Measurements from ENCODE around the gene MYT1. TPM values are rescaled to one million over a fixed set of nuclear protein-coding genes. Genes with fewer than 3 reads are reported as not detected.

Gene MYT1
- total and polyA plus RNA-seq, 2 of the 13 experiments (the other 11 are each of a cell fraction or from before 2014, with no cell fraction given): 0.58 to 2.5 TPM

DNA sequence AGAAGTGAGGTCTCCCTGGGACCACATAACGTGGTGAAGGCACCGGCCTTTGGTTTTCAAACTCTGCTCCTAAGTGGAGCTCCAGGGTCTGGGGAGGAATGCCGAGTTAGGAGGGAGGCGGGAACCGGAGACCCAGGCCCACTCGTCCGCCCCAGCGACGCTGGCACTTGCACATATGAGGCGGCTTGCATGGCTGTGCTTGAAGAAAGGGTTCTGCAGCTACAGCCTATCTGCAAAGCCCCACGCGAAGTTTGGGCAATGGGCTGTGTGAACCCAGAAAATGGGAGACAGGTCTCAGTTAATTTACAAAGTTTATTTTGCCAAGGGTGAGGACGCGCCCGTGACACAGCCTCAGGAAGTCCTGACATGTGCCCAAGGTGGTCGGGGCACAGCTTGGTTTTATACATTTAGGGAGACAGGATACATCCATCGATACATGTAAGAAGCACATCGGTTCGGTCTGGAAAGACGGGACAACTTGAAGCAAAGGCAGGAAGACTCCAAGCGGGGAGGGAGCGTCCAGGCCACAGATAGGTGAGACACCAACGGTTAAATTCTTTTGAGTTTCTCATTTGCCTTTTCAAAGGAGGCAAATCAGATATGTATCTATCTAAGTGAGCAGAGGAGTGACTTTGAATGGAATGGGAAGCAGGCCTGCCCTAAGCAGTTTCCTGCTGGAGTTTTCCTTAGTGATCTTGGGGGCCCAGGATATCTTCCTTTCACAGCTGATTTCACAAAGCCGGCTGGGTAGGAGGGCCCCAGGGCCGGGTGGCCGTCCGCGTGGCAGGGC lies 90.5 kb downstream of the MYT1 start (continued):
- TF ChIP-seq ONECUT2 (CRISPR knock-in tag; IDR thresholded peaks at IDR 0.05) (no peak), NR3C1 (CRISPR knock-in tag; IDR thresholded peaks at IDR 0.05) (no peak), SATB2 (CRISPR knock-in tag; IDR thresholded peaks at IDR 0.05) (no peak), MED8 (CRISPR knock-in tag; IDR thresholded peaks at IDR 0.05; ENCODE audit: insufficient replicate concordance) (no peak), SRF (IDR thresholded peaks at IDR 0.05; ENCODE audit: low read depth, low read length) (no peak), DPF2 (CRISPR knock-in tag; IDR thresholded peaks at IDR 0.05; ENCODE audit: borderline replicate concordance, low read depth) (no peak), GATAD1 (CRISPR knock-in tag; IDR thresholded peaks at IDR 0.05) (no peak), ATF7-NPFF (CRISPR knock-in tag; IDR thresholded peaks at IDR 0.05; ENCODE audit: low read depth) (no peak), CAMTA2 (CRISPR knock-in tag; IDR thresholded peaks at IDR 0.05; ENCODE audit: borderline replicate concordance) (no peak), TCF12 (IDR thresholded peaks at IDR 0.05) (no peak), TCF12 (CRISPR knock-in tag; IDR thresholded peaks at IDR 0.05) (peak; percentile 17; the same call in 1 of the 2 replicates), TBX2 (CRISPR knock-in tag; IDR thresholded peaks at IDR 0.05; ENCODE audit: borderline replicate concordance) (no peak)
- TF ChIP-seq, protein P1, sequence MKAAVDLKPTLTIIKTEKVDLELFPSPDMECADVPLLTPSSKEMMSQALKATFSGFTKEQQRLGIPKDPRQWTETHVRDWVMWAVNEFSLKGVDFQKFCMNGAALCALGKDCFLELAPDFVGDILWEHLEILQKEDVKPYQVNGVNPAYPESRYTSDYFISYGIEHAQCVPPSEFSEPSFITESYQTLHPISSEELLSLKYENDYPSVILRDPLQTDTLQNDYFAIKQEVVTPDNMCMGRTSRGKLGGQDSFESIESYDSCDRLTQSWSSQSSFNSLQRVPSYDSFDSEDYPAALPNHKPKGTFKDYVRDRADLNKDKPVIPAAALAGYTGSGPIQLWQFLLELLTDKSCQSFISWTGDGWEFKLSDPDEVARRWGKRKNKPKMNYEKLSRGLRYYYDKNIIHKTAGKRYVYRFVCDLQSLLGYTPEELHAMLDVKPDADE (CRISPR knock-in tag; IDR thresholded peaks at IDR 0.05): no peak; the same call in 1 of the 2 replicates
- TF ChIP-seq, protein P2, sequence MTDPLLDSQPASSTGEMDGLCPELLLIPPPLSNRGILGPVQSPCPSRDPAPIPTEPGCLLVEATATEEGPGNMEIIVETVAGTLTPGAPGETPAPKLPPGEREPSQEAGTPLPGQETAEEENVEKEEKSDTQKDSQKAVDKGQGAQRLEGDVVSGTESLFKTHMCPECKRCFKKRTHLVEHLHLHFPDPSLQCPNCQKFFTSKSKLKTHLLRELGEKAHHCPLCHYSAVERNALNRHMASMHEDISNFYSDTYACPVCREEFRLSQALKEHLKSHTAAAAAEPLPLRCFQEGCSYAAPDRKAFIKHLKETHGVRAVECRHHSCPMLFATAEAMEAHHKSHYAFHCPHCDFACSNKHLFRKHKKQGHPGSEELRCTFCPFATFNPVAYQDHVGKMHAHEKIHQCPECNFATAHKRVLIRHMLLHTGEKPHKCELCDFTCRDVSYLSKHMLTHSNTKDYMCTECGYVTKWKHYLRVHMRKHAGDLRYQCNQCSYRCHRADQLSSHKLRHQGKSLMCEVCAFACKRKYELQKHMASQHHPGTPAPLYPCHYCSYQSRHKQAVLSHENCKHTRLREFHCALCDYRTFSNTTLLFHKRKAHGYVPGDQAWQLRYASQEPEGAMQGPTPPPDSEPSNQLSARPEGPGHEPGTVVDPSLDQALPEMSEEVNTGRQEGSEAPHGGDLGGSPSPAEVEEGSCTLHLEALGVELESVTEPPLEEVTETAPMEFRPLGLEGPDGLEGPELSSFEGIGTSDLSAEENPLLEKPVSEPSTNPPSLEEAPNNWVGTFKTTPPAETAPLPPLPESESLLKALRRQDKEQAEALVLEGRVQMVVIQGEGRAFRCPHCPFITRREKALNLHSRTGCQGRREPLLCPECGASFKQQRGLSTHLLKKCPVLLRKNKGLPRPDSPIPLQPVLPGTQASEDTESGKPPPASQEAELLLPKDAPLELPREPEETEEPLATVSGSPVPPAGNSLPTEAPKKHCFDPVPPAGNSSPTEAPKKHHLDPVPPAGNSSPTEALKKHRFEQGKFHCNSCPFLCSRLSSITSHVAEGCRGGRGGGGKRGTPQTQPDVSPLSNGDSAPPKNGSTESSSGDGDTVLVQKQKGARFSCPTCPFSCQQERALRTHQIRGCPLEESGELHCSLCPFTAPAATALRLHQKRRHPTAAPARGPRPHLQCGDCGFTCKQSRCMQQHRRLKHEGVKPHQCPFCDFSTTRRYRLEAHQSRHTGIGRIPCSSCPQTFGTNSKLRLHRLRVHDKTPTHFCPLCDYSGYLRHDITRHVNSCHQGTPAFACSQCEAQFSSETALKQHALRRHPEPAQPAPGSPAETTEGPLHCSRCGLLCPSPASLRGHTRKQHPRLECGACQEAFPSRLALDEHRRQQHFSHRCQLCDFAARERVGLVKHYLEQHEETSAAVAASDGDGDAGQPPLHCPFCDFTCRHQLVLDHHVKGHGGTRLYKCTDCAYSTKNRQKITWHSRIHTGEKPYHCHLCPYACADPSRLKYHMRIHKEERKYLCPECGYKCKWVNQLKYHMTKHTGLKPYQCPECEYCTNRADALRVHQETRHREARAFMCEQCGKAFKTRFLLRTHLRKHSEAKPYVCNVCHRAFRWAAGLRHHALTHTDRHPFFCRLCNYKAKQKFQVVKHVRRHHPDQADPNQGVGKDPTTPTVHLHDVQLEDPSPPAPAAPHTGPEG (CRISPR knock-in tag; IDR thresholded peaks at IDR 0.05): no peak
- TF ChIP-seq, protein P3, sequence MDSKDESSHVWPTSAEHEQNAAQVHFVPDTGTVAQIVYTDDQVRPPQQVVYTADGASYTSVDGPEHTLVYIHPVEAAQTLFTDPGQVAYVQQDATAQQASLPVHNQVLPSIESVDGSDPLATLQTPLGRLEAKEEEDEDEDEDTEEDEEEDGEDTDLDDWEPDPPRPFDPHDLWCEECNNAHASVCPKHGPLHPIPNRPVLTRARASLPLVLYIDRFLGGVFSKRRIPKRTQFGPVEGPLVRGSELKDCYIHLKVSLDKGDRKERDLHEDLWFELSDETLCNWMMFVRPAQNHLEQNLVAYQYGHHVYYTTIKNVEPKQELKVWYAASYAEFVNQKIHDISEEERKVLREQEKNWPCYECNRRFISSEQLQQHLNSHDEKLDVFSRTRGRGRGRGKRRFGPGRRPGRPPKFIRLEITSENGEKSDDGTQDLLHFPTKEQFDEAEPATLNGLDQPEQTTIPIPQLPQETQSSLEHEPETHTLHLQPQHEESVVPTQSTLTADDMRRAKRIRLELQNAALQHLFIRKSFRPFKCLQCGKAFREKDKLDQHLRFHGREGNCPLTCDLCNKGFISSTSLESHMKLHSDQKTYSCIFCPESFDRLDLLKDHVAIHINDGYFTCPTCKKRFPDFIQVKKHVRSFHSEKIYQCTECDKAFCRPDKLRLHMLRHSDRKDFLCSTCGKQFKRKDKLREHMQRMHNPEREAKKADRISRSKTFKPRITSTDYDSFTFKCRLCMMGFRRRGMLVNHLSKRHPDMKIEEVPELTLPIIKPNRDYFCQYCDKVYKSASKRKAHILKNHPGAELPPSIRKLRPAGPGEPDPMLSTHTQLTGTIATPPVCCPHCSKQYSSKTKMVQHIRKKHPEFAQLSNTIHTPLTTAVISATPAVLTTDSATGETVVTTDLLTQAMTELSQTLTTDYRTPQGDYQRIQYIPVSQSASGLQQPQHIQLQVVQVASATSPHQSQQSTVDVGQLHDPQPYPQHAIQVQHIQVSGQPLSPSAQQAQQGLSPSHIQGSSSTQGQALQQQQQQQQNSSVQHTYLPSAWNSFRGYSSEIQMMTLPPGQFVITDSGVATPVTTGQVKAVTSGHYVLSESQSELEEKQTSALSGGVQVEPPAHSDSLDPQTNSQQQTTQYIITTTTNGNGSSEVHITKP (CRISPR knock-in tag; IDR thresholded peaks at IDR 0.05; ENCODE audit: low read depth): no peak

Data from HepG2 (cell line).